Colonic mucosa (tissue), 4 donors: Measurements from ENCODE around the gene SERPINE1. TPM values are rescaled to one million over a fixed set of nuclear protein-coding genes. Genes with fewer than 3 reads are reported as not detected.

Experiments used
- DNase-seq: peaks from one replicate; pipeline ENCODE4 v3.0.0-alpha.2; 2020
- H3K27ac ChIP-seq: fragments of 200-600 bp; one replicate; pipeline ENCODE4 v1.8.0; 2021
- H3K27me3 ChIP-seq: fragments of 200-600 bp; one replicate; pipeline ENCODE4 v1.8.0; 2021
- H3K36me3 ChIP-seq: fragments of 200-600 bp; one replicate; pipeline ENCODE4 v1.8.0; 2021
- H3K4me1 ChIP-seq: fragments of 200-600 bp; one replicate; pipeline ENCODE4 v1.8.0; 2021; ENCODE audit warnings: mild to moderate bottlenecking
- H3K4me3 ChIP-seq: fragments of 200-600 bp; one replicate; pipeline ENCODE4 v1.8.0; 2021
- H3K9ac ChIP-seq, 2 donors: one replicate each; pipeline ENCODE4 v1.7.0; 2013; ENCODE audit warnings: control low read depth in 2 of 2, low read depth in 2 of 2, low read length in 2 of 2
- H3K9me3 ChIP-seq: fragments of 200-600 bp; one replicate; pipeline ENCODE4 v1.8.0; 2021
- intact Hi-C: fragments of 100-400 bp; cut with DNase I; formaldehyde crosslinking; loops from one replicate; pipeline ENCODE4 v1.14.1; 2022
- total RNA-seq, 2 donors: library from RNA; stranded (reverse); fragmentation: NEBNext Ultra II Directional in 1 of 2; extraction: Animal tissue kit (Norgen Biotek cat#: 25700) in 1 of 2; gene quantifications; one replicate each; pipeline ENCODE4 v1.2.1, GENCODE V29; 2021
- TF ChIP-seq, protein P1 (sequence below): fragments of 200-600 bp; IDR thresholded peaks from one replicate; pipeline ENCODE4 v1.8.0; 2022; ENCODE audit warnings: antibody characterized with exemption, mild to moderate bottlenecking
- donor health status: healthy.
- donor health status: DM: no; HTN: no; CAD: no.
- donor health status: DM: no; HTN: no; CAD: no.

The SERPINE1 gene
- total RNA-seq, 2 donors from 2014 or later: 1.4 to 6.1 TPM

DNA sequence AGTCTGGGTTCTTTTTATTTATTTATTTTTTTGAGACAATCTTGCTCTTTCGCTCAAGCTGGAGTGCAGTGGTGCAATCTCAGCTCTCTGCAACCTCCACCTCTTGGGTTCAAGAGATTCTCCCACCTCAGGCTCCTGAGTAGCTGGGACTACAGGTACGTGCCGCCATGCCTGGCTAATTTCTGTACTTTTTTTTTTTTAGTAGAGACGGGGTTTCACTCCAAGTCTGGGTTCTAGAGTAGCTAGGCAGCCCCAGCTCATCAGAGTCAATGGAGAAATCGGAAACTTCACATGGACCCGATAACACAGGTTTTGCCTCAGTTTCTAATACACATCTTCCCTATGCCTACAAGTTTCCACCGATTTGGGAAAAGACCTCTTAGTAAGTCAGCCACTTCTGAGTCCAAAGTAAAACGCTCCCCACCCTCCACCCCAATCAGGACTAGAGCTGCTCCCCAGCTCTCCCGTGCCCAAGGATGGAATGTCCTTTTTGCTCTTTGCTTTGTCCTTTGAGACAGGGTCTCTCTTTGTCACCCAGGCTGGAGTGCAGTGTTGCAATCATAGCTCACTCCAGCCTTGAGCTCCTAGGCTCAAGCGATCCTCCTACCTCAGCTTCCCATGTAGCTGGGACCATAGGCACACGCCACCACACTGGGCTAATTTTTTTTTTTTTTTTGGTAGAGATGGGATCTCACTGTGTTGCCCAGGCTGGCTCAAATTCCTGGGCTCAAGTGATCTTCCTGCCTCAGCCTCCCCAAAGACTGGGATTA, 3.8 kb upstream of the SERPINE1 start:
- H3K4me1 ChIP-seq: peaks cover 4% of the 10 kb centered on the region
- H3K4me3 ChIP-seq: no peak overlapping the region
- H3K27ac ChIP-seq: peak overlapping the region; percentile 63
- H3K9ac ChIP-seq: no peak overlapping the region
- intact Hi-C loops: no loop called here
- no peaks in the 10 kb centered on the region for H3K9me3 ChIP-seq
- no peaks in the 10 kb centered on the region for H3K27me3 ChIP-seq
- TF ChIP-seq, protein P1, sequence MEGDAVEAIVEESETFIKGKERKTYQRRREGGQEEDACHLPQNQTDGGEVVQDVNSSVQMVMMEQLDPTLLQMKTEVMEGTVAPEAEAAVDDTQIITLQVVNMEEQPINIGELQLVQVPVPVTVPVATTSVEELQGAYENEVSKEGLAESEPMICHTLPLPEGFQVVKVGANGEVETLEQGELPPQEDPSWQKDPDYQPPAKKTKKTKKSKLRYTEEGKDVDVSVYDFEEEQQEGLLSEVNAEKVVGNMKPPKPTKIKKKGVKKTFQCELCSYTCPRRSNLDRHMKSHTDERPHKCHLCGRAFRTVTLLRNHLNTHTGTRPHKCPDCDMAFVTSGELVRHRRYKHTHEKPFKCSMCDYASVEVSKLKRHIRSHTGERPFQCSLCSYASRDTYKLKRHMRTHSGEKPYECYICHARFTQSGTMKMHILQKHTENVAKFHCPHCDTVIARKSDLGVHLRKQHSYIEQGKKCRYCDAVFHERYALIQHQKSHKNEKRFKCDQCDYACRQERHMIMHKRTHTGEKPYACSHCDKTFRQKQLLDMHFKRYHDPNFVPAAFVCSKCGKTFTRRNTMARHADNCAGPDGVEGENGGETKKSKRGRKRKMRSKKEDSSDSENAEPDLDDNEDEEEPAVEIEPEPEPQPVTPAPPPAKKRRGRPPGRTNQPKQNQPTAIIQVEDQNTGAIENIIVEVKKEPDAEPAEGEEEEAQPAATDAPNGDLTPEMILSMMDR: no peak
- no peak for DNase-seq
- no peaks in the 10 kb centered on the region for H3K36me3 ChIP-seq

DNA sequence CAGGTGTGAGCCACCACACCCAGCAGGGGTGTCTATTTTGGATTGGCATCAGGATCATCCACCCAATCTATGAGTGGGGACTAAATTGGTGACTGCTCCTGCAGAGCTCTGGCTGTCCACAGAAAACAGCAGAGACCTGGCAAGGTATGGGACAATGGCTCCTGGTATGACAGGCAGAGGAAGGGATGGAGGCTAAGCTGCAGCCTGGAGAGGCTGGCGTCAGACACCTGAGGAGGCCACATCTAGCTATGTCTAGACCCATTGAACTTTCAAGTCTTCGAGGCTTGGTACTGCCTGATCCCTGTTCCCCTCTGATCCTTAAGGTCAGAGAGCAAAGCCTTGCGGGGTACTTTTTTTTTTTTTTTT, 3.2 kb upstream of the SERPINE1 start:
- Histone ChIP-seq H3K4me1 (peaks cover 4% of the 10 kb centered on the region), H3K36me3 (no peaks in the 10 kb centered on the region), H3K9me3 (no peaks in the 10 kb centered on the region), H3K27me3 (no peaks in the 10 kb centered on the region), H3K27ac (no peak overlapping the region), H3K4me3 (no peak overlapping the region), H3K9ac (no peak overlapping the region)
- TF ChIP-seq, protein P1: no peak
- no peak for DNase-seq
- intact Hi-C loops: no loop called here

DNA sequence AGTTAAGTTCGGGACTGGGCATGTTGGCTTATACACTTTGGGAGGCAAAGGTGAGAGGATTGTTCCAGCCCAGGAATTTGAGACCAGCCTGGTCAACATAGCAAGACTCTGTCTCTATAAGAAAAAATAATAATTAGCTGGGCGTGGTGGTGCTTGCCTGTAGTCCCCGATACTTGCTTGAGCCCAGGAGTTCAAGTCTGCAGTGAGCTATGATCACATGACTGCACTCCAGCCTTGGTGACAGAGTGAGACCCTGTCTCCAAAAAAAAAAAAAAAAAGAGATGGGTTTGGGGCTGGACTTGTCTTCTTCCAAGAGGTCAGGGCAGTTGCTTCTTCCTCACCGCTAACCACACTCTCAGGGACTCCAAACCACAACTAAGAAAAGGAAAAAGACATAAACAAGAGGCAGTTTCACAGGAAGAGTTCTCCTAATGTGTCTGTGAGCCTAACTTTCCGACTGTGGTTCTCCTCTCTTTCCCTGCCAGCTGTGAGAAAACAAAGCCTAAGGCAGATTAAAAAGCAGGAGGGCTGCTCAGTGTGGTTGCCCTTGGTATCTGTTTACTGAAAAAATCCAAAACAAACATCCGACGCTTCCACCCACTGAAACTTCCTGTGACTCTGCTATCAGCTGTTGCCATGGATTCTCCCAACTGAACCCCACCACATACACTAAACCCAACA, 2.4 kb upstream of the SERPINE1 start:
- H3K4me1 ChIP-seq: peaks cover 4% of the 10 kb centered on the region
- H3K27ac ChIP-seq: no peak overlapping the region
- intact Hi-C loops: no loop called here
- H3K9me3 ChIP-seq: no peaks in the 10 kb centered on the region
- H3K4me3 ChIP-seq: no peak overlapping the region
- no peak overlapping the region for H3K9ac ChIP-seq
- H3K27me3 ChIP-seq: no peaks in the 10 kb centered on the region
- no peaks in the 10 kb centered on the region for H3K36me3 ChIP-seq
- no peak for DNase-seq
- TF ChIP-seq, protein P1: no peak

DNA sequence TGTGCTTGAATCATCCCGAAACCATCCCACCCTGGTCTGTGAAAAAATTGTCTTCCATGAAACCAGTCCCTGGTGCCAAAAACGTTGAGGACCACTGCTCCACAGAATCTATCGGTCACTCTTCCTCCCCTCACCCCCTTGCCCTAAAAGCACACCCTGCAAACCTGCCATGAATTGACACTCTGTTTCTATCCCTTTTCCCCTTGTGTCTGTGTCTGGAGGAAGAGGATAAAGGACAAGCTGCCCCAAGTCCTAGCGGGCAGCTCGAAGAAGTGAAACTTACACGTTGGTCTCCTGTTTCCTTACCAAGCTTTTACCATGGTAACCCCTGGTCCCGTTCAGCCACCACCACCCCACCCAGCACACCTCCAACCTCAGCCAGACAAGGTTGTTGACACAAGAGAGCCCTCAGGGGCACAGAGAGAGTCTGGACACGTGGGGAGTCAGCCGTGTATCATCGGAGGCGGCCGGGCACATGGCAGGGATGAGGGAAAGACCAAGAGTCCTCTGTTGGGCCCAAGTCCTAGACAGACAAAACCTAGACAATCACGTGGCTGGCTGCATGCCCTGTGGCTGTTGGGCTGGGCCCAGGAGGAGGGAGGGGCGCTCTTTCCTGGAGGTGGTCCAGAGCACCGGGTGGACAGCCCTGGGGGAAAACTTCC, 784 bp upstream of the SERPINE1 start:
- DNase-seq: peak; percentile 53
- Histone ChIP-seq H3K27me3 (no peaks in the 10 kb centered on the region), H3K9ac (peak overlapping the region in 1 of 2 donors; percentile 39), H3K4me1 (peaks cover 4% of the 10 kb centered on the region), H3K4me3 (no peak overlapping the region), H3K36me3 (no peaks in the 10 kb centered on the region), H3K9me3 (no peaks in the 10 kb centered on the region), H3K27ac (no peak overlapping the region)
- TF ChIP-seq, protein P1: no peak
- intact Hi-C loops: no loop called here

DNA sequence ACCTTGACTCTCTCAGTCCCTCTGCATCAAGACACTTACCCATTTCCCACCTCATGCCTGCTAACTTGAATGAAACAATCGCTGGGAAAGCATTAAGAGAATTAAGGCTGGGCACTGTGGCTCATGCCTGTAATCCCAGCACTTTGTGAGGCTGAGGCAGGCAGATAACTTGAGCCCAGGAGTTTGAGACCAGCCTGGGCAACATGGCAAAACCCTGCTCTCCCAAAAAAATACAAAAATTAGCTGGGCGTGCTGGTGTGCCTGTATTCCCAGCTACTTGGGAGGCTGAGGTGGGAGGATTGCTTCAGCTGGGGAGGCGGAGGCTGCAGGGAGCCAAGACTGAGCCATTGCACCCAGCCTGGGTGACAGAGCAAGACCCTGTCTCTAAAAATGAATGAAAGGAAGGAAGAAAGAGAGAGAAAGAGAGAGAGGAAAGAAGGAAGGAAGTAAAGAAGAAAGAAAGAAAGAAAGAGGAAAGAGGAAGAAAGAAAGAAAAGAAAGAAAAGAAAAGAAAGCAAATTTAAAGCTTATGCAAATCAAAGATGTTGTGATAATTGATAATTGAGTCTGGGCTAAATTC, 646 bp downstream of the SERPINE1 start:
- no peaks in the 10 kb centered on the region for H3K36me3 ChIP-seq
- H3K9me3 ChIP-seq: no peaks in the 10 kb centered on the region
- TF ChIP-seq, protein P1: no peak
- intact Hi-C loops: no loop called here
- H3K27me3 ChIP-seq: no peaks in the 10 kb centered on the region
- no peak overlapping the region for H3K27ac ChIP-seq
- no peak overlapping the region for H3K4me3 ChIP-seq
- peaks cover 4% of the 10 kb centered on the region for H3K4me1 ChIP-seq
- no peak for DNase-seq
- peak overlapping the region in 1 of 2 donors; percentile 24 for H3K9ac ChIP-seq
